NCI-H2171 (cell line): Measurements from ENCODE around the gene PIGQ.
A peak's percentile ranks its signal among the peaks of the same experiment; 100 is the strongest.

ENCODE experiments used
- DNase-seq: peaks from one replicate; lab custom pipeline; 2025; lab: John Stamatoyannopoulos, UW

The PIGQ gene

DNA sequence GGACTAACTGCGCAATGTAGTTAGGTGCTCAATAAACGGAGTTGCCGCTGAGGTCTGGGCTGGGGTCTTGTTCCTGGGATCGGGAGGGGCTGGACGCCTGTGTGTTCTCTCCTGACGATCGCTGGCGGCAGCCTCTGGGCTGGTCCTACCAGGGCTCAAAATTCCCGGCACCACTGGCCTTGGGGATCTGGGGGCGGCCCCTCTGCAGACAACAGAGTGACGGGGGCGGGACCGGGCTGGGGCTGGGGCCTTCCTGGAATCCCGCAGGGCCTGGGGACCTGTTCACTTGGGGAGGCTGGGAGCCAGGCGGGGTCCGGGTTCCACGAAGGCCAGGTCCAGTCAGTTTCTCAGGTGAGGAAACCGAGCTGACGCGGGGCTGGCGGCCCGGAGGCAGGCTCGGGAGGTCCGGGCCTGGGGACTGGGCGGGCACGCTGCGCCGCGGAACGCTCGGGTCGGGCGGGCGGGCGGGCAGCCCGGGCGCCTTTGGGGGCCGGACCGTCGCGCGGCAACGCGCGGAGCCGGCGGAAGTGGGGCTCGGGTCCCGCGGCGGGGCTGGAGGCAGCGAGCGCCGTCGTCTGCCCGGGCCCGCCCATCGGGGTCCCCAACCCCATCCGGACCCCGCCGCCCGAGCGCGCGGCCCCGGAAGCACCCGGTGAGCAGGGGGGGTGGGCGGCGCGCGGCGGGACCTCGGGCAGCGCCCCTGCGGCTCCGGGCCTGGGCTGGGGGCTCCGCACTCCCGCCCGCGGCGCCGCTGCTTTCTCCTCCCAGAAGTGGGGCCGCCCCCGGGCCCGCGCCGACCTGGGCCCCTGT lies at the start of gene PIGQ:
TSS of gene PIGQ (plus strand) at position 524 of the 810 bp plus-strand sequence. CDS start 4,107 bp downstream, outside the sequence.
- peak; percentile 66 for DNase-seq

DNA sequence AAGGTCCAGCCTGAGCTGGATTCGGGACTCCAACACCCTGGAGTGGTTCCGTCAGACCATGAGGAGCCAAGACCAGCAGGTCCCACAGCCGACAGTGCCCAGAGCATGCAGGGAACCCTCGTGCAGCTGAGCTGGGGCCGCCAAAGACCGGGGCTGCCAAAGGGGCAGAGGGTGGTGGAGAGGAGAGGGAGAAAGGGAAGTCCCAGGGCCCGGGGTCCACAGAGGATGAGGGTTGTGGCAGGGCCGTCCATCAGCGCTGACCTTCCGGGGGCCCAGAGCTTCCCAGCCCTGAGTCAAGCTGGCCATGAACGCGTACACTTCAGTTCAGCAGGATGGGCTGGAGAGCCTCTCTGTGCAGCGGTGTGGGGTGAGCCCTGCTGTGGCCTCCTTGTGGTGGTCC lies 48.9 kb upstream of the PIGQ start:
- DNase-seq: no peak

DNA sequence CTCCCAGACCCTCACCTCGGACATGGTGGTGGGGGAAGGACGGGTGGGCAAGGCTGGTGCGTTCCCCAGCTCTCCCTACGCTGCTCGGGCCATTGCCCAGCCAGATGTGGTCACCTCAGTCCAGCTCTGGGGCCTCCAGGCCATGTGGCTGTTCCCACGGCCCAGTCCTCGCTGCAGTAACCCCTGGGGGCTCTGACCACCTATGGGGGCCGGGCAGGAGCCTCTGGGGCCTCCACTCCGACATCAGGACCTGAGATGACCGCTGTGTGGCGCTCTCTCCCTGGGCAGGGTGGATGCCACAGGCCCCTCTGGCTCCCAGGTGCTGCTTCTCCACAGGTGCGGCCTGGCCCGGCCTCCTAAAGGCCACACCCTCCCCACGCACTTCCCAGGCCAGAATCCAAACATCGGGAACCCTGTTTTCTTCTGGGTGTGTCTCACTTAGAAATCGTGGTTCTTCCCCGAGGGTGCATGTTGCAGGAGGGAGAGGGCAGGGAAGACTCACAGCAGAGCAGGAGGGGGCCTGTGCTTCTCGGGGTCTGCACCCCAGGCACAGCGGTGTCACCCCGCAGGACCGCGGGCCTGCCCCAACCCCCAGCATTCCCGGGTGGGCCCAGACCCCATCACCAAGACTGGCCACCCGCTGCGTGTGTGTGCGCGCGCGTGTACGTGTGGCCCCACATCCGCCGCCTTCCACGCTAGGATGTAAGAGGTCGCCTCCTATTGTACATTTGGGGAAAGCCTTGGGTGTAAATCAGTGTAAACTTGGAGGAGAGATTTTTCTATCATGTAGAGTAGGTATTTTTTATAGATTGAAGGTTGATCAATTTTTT lies 48.2 kb upstream of the PIGQ start:
- DNase-seq: no peak

DNA sequence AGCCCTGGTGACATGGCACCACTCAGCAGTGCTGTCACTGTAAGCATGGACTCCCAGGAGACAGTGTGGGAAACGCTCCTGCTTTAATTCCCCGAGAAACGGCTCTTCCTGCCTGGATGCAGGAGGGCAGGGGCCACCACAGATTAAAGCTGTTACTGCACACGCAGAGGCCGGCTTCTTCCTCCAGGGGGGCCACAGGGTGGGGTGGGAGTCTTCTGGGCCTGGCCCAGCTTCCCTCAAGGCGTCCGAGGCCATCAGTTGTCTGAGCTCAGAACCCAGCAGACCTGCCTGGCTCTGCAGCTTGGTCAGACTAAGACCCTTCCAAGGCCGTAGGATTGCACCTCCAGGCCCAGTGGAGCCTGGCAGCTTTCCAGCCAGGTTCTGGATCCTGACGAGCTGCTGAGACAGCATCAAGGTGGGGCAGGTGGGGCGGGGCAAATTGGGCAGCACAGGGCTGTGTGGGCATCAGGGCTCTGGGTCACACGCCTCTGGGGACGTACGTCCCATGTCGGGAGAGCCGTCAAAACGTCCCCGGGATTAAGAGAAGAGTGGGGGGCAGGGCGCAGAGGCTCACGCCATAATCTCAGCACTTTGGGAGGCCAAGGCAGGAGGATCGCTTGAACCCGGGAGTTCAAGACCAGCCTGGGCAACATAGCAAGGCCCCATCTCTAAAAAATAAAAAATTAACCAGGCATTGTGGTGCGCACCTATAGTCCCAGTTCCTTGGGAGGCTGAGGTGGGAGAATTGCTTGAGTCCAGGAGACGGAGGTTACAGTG lies 47.3 kb upstream of the PIGQ start:
- no peak for DNase-seq

DNA sequence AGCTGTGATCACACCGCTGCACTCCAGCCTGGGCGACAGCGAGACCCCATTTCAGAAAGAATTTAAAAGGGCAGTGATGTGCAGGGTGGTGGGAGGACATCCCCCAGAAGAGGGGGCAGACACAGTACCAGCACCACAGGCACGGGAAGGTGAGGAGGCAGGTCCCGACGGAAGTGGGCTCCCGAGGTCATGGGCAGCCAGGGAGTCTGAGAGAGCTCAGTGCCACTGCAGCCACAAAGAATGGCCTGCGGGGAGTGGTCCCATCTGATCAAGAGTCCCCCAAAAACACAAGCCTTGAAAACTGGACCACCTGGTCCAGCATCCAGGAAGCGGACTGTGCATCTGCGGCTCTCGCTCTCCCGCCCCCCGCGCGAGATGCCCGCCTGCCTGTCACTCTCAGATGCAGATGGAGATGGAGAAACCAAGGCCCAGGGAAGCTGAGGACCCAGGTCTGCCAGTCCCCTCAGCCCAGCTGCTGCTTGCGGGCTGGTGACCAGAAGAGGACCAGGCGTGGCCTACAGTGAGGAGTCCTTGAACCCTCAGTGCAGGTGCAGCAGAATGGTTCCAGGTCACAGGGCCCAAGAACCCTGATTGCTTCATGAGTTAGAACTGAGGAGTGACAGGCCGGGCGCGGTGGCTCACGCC lies 46.5 kb upstream of the PIGQ start:
- no peak for DNase-seq

DNA sequence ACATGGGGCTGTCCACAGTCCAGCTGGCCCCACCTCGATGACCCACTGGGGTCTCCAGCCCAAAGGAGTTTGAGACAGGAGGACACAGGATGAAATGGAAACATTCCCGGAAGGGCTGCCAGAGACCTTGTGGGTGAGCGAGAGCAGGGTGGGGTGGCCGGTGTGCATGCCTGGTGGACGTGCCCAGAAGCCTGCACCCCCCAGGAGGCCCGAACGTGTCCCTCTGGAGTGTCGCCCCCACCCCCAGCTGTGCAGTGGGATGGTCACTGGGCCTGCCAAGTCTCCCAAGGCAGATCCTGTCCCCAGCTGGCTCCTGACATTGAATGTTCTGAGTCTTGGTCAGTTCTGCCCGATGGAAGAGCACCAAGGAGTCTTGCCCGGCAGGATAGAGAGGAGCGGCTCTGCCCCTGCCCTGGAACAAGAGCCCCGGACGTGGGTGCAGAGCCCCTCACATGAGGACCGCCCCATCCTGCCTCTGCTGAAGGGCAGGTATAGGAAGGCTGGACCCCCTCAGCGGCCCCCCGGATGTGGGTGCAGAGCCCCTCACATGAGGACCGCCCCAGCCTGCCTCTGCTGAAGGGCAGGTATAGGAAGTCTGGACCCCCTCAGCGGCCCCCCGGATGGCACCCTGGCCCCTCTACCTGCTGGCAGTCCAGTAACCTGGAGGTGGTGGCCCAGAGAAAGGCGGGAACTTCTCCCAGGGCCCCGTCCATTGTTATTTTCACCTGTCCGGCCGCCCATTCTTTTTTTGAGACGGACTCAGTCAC lies 45.3 kb upstream of the PIGQ start:
- no peak for DNase-seq

DNA sequence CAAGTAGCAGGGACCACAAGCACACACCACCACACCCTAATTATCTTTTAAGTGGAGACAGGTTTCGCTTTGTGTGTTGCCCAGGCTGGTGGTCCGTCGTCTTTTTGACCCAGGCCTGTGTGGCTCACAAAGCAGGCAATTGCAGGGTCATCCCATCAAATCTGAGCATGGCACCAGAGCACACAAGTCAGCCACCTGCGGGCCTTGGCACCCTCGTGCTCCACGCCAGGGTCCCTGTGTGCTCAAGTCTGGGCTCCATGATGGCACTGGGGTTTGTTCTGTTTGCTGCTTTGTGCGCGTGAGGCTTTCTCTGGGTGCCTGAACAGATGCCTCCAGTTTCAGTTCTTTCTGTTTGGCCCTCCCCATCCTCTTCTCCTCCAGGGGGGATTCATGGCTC lies 44.6 kb upstream of the PIGQ start:
- no peak for DNase-seq

DNA sequence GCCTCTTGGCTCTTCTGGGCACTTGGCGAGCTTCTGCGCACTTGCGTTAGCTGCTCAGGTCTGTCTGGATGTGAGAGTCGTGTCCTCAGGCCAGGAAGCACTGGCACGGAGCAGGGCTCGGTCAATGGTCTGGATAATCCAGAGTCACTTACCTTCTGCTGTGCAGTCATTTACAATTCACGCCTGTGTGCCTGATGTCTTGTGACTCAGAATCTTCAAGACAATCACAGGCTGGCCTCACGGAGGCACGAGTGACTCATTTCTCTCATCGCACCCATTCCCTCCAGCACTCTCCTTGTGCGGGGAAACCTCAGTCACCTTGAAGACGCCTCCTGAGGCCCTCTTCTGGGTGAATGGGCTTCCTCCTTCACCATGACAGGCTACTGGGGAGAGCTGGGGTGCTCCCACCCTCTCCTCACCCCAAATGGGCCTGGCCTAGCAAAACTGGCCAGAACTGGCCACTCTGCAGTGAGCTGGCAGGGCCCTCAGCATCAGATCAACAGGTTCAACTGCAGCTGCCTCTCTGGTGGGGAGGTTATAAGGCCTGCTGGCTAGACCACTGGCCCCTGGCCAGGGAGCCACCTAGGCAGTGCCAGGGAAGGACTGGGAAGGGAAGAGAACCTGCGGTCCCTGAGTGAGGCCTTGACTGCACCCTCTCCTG lies 44.1 kb upstream of the PIGQ start:
- DNase-seq: no peak

DNA sequence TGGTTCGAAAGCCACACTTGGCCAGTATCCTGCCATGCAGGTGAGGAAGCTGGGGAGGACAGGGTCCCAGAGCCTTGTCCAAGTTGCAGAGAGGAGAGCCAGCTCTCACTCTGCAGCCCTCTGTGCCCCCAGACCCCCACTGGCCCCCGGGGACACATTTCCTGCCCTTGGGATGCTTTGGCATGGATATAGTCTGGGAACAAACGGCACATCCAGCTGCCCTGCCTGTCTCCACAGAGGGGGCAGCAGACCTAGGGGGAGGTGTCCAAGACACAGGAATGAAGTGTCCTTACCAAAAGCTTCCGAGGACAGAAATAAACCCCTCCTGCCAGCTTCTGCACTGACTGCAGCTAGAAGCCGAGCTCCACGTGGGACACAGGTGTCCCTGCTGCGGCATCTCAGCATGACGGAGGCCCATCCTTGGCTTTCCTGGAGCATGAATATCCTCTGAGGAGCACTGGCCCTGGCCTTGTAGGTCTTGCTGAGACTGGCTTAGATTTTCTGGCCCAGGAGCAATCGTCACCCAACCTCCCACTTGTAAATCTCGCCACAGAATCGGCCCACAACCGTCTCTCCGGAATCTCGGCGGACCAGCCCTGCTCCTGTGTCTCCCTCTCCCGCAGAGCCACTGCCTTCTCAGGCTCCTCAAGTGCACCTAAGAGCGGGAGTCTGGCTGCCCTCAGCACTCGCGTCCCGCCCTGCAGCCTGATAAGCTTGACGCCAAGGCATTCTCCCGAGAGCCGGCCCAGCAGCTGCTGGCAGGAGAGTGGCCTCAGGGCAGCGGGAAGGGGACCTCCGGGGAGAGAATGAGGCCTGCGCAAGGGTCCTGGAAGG lies 43.4 kb upstream of the PIGQ start:
- no peak for DNase-seq

DNA sequence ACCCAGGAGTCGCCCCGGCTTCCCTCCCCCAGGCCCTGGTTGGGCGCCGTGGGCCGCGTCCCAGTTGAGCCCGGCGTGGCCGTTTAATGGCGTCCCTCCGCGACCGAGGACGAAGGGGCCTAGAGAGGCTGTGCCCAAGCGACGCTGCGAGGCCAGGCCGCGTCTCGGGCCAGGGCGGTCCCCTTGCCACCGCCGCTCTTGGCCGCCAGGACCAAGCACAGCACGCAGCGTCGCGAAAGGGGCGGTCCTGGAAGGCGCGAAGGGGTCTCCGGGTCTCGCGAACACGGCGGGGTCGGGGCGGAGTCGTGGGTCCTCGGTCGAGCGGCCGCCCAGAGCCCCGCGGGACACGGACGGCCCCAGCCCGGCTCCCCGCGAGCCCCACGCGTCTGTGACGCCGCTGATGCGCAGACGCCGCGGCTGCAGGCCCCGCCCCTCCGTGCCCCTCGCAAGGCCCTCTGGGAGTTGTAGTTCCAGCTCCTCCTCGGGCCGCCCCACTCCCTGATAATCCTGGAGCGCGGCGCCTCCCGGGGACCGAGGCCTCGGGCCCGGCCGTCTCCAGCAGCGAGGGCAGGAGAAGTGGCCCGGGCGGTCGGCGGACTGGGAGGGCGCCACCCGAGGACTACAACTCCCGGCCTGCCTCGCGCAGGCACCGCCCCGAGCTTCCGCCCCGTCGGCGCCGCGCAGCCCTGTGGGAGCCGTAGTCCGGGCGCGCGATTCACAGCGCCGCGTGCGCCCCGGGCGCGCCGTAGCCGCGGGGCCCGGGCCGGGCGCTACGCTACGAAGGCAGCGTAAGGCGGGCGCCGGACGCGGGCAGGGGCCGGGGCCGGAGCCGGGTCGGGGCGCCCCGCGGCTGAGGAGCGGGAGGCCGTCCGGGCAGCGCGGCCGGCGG lies 42.5 kb upstream of the PIGQ start, which contains the start of gene CAPN15:
TSS of gene CAPN15 (plus strand) at position 698 of the 889 bp plus-strand sequence. CDS start 19,127 bp downstream, outside the sequence.
- DNase-seq: peak; percentile 96

DNA sequence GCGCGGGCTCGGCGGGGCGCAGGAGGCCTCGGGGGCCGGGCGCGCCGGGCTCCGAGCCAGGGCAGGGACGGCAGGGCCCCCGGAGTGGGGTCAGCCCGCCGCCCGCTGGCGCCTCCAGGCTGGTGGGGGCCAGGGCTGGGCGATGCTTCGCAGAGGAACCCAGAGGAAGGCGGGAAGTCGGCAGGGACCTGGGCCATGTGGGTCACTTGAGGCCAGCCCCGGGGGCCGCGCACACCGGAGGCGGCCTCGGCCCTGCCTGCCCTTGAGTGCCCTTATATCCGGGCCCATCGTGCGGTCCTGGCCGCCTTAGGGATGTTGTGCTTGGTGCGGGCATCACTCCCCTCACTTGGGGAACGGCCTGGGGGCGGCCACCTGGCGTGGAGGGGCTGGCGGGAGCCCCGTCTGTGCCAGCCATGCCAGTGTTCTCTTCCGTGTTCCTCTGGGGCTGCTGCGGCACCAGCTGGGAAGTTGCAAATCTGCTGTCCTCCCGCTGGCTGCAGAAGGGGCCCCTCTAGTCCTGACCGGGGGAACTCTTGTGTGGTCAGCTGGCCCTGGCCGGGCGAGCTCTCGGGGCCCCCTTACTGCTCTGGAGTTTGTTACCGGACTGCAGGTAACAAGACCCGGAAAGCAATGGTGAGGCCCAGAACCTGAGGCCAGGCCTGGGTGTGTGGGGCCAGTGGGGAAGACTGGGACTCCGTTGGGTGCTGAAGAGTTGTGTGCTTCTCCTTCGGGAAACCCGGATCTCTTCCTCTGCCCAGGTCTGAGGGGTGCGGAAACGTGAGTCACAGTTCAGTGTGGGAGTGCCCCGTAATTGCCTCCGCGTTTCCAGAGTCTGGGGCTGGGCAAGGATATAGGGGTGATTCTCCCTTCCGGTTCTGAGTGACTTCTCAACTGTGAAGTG lies 41.4 kb upstream of the PIGQ start:
- DNase-seq: no peak

DNA sequence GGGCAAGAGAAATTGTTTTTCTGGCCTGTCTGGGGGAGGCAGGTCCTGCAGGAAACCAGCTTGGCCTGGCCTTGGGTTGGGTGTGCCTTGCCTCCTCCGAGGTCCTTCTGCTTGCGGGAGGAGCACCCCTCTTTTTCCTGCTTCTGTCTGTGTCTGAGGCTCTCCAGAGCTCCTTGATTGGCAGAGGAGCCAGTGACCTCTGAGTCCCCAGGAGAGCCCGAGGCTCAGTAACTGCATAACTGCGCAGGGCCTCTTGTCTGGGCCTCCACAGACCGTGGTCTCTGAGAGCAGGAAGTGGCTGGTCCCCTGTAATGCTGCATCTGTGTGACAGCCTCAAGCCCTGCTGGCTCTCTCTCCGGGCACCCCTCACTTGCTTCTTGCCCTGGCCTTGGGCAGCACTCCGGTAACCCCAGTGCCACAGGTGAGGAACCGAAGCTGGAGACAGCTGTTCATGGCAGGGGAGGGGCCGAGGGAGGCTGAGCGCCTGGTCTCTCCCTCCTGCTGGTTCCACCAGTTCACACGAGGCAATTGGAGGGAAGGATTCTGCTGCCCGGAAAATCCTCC lies 40.7 kb upstream of the PIGQ start:
- DNase-seq: no peak

DNA sequence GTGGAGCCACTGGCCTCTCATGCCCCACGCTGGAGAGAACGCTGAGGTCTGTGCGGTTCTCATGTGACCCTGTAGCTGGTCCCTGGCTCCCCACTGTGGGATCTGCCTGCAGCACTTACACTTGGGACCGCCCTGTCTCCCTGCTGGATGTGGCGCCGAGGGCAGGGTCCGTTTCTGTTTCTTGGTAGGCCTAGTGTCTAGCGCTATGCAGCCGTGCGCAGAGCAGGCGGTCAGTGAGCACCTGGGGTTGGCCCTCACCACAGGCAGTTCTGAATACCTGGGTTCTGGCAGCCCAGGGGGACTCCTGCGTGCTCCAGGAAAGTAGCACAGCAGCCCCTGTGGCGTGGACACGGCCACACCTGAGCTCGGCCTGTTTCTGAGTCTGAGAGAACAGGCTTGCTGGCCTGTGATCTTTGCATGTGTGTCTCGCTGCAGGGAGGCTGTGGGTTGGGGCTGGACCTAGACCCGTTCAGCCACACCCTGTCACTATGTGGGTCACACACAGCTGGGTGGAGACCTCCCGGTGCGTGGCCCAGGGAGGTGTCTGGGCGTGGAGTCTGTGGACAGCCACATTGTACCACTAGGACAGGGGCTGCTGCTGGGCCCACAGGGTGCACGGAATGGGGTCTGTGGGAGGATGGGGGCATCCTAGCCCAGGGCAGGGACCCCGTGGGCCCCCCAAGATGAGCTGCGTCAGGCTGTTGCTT lies 39.5 kb upstream of the PIGQ start:
- DNase-seq: no peak

DNA sequence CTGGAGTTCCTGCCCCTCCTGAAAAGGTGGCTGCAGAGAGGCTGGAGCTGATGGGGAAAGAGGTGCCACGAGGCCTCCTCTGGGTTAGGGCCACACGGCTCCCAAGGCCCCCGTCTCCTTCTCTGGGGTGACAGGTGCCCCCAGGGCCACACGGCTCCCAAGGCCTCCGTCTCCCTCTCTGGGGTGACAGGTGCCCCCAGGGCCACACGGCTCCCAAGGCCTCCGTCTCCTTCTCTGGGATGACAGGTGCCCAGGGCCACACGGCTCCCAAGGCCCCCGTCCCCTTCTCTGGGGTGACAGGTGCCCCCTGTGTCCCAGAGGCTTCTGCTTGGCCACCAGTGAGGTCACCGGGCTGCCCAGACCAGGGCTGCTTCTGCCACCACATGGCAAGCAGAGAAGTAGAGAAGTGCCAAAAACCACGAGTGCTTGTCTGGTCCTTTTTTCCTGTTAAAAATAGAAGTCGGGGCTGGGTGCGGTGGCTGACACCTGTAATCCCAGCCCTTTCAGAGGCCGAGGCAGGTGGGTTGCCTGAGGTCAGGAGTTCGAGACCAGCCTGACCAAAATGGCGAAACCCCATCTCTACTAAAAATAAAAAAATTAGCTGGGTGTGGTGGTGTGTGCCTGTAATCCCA lies 38.2 kb upstream of the PIGQ start:
- DNase-seq: no peak

DNA sequence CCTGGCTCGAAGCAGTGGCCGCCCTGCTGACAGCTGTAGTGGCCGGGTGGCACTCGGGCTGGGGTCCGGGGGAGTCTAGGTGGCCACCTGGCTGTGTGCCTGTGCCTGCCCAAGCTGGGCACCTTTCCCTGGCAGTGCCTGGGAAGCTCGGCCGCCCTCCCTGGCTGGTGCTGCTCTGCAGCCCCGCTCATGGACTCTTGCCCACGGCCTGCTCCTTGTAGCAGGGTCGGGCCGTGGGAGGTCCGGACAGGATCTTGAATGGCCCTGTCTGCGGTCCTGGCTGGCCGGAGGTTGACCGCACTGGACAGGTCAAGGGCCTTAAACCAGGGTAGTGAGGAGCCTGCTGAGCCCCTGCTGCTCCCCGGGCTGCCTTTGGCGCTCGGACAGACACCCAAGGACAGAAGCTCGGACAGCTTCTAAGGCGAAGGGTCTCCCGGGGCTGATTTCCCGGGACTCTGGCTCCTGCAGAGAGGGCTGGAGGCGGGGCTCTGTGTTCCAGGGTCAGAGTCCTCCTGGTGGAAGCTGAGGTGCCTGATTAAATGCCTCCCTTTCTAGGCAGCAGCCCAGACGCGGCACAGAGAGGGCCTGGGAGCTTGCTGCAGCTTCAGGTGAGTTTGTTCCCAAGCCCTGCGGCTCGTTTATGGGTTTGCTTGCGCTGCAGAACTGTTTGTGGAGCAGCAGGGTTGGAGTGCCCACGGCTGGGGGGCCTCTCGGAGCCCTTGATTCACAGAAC lies 36.2 kb upstream of the PIGQ start:
- no peak for DNase-seq
